ENCODE measurements around the gene PPP4R4.
"Not testable (repeated sequence)": the region's sequence is repeated elsewhere in the genome, so short reads cannot be mapped to it uniquely, and the experiment has no call there.

PPP4R4 gene

GRCh38 chr14:94136575-94137331 is 37.4 kb upstream of the PPP4R4 start:
- H3K27me3 ChIP-seq (ENCODE audit: control insufficient read depth, insufficient read depth, low read length), result no peaks in the 10 kb centered on the region
- H3K36me3 ChIP-seq (ENCODE audit: control insufficient read depth, insufficient read depth, low read length), result no peaks in the 10 kb centered on the region
- H3K4me1 ChIP-seq (ENCODE audit: control insufficient read depth, insufficient read depth, low read length), result no peaks in the 10 kb centered on the region
- no peak overlapping the region for H3K27ac ChIP-seq (ENCODE audit: low read depth, low read length)
- no peak overlapping the region for H3K4me3 ChIP-seq (ENCODE audit: low read length)
- H3K9ac ChIP-seq (ENCODE audit: low read length), result no peak overlapping the region

- H3K36me3 ChIP-seq (ENCODE audit: control insufficient read depth, insufficient read depth, low read length), result no peaks in the 10 kb centered on the region
- H3K27ac ChIP-seq (ENCODE audit: low read depth, low read length), result no peak overlapping the region
- no peak overlapping the region for H3K9ac ChIP-seq (ENCODE audit: low read length)
- H3K4me1 ChIP-seq (ENCODE audit: control insufficient read depth, insufficient read depth, low read length), result no peaks in the 10 kb centered on the region
- no peaks in the 10 kb centered on the region for H3K27me3 ChIP-seq (ENCODE audit: control insufficient read depth, insufficient read depth, low read length)
- no peak overlapping the region for H3K4me3 ChIP-seq (ENCODE audit: low read length)
These were observed 35.9 kb upstream of the PPP4R4 start for GRCh38 chr14:94138251-94138650.

- H3K9ac ChIP-seq (ENCODE audit: low read length), result no peak overlapping the region
- no peak overlapping the region for H3K27ac ChIP-seq (ENCODE audit: low read depth, low read length)
- H3K4me1 ChIP-seq (ENCODE audit: control insufficient read depth, insufficient read depth, low read length), result no peaks in the 10 kb centered on the region
- no peaks in the 10 kb centered on the region for H3K36me3 ChIP-seq (ENCODE audit: control insufficient read depth, insufficient read depth, low read length)
- H3K4me3 ChIP-seq (ENCODE audit: low read length), result no peak overlapping the region
- H3K27me3 ChIP-seq (ENCODE audit: control insufficient read depth, insufficient read depth, low read length), result no peaks in the 10 kb centered on the region
These were observed 35.1 kb upstream of the PPP4R4 start for GRCh38 chr14:94139006-94139405.

- Histone ChIP-seq H3K27ac (ENCODE audit: low read depth, low read length) (no peak overlapping the region), H3K27me3 (ENCODE audit: control insufficient read depth, insufficient read depth, low read length) (no peaks in the 10 kb centered on the region), H3K9ac (ENCODE audit: low read length) (no peak overlapping the region), H3K4me3 (ENCODE audit: low read length) (no peak overlapping the region), H3K36me3 (ENCODE audit: control insufficient read depth, insufficient read depth, low read length) (no peaks in the 10 kb centered on the region), H3K4me1 (ENCODE audit: control insufficient read depth, insufficient read depth, low read length) (no peaks in the 10 kb centered on the region)
These were observed 34.7 kb upstream of the PPP4R4 start for GRCh38 chr14:94139421-94139820.

- no peaks in the 10 kb centered on the region for H3K4me1 ChIP-seq (ENCODE audit: control insufficient read depth, insufficient read depth, low read length)
- no peak overlapping the region for H3K27ac ChIP-seq (ENCODE audit: low read depth, low read length)
- no peaks in the 10 kb centered on the region for H3K36me3 ChIP-seq (ENCODE audit: control insufficient read depth, insufficient read depth, low read length)
- H3K27me3 ChIP-seq (ENCODE audit: control insufficient read depth, insufficient read depth, low read length), result no peaks in the 10 kb centered on the region
- no peak overlapping the region for H3K9ac ChIP-seq (ENCODE audit: low read length)
- H3K4me3 ChIP-seq (ENCODE audit: low read length), result no peak overlapping the region
These were observed 31.9 kb upstream of the PPP4R4 start for GRCh38 chr14:94142247-94142646.

GRCh38 chr14:94142836-94143235 is 31.3 kb upstream of the PPP4R4 start:
- Histone ChIP-seq H3K9ac (ENCODE audit: low read length) (no peak overlapping the region), H3K4me3 (ENCODE audit: low read length) (no peak overlapping the region), H3K4me1 (ENCODE audit: control insufficient read depth, insufficient read depth, low read length) (no peaks in the 10 kb centered on the region), H3K36me3 (ENCODE audit: control insufficient read depth, insufficient read depth, low read length) (no peaks in the 10 kb centered on the region), H3K27ac (ENCODE audit: low read depth, low read length) (no peak overlapping the region), H3K27me3 (ENCODE audit: control insufficient read depth, insufficient read depth, low read length) (no peaks in the 10 kb centered on the region)

- H3K9ac ChIP-seq (ENCODE audit: low read length), result no peak overlapping the region
- H3K27ac ChIP-seq (ENCODE audit: low read depth, low read length), result no peak overlapping the region
- no peak overlapping the region for H3K4me3 ChIP-seq (ENCODE audit: low read length)
- H3K36me3 ChIP-seq (ENCODE audit: control insufficient read depth, insufficient read depth, low read length), result no peaks in the 10 kb centered on the region
- no peaks in the 10 kb centered on the region for H3K27me3 ChIP-seq (ENCODE audit: control insufficient read depth, insufficient read depth, low read length)
- H3K4me1 ChIP-seq (ENCODE audit: control insufficient read depth, insufficient read depth, low read length), result no peaks in the 10 kb centered on the region
These were observed 30.9 kb upstream of the PPP4R4 start for GRCh38 chr14:94143239-94143638.

GRCh38 chr14:94143711-94144110 is 30.4 kb upstream of the PPP4R4 start:
- H3K27ac ChIP-seq (ENCODE audit: low read depth, low read length), result no peak overlapping the region
- H3K4me3 ChIP-seq (ENCODE audit: low read length), result no peak overlapping the region
- no peaks in the 10 kb centered on the region for H3K4me1 ChIP-seq (ENCODE audit: control insufficient read depth, insufficient read depth, low read length)
- no peaks in the 10 kb centered on the region for H3K36me3 ChIP-seq (ENCODE audit: control insufficient read depth, insufficient read depth, low read length)
- no peak overlapping the region for H3K9ac ChIP-seq (ENCODE audit: low read length)
- no peaks in the 10 kb centered on the region for H3K27me3 ChIP-seq (ENCODE audit: control insufficient read depth, insufficient read depth, low read length)

- Histone ChIP-seq H3K4me3 (ENCODE audit: low read length) (no peak overlapping the region), H3K27me3 (ENCODE audit: control insufficient read depth, insufficient read depth, low read length) (no peaks in the 10 kb centered on the region), H3K36me3 (ENCODE audit: control insufficient read depth, insufficient read depth, low read length) (no peaks in the 10 kb centered on the region), H3K27ac (ENCODE audit: low read depth, low read length) (no peak overlapping the region), H3K4me1 (ENCODE audit: control insufficient read depth, insufficient read depth, low read length) (no peaks in the 10 kb centered on the region), H3K9ac (ENCODE audit: low read length) (no peak overlapping the region)
These were observed 29.4 kb upstream of the PPP4R4 start for GRCh38 chr14:94144765-94145164.

- H3K36me3 ChIP-seq (ENCODE audit: control insufficient read depth, insufficient read depth, low read length), result no peaks in the 10 kb centered on the region
- H3K9ac ChIP-seq (ENCODE audit: low read length), result no peak overlapping the region
- H3K27me3 ChIP-seq (ENCODE audit: control insufficient read depth, insufficient read depth, low read length), result no peaks in the 10 kb centered on the region
- no peak overlapping the region for H3K27ac ChIP-seq (ENCODE audit: low read depth, low read length)
- no peak overlapping the region for H3K4me3 ChIP-seq (ENCODE audit: low read length)
- no peaks in the 10 kb centered on the region for H3K4me1 ChIP-seq (ENCODE audit: control insufficient read depth, insufficient read depth, low read length)
These were observed 28.1 kb upstream of the PPP4R4 start for GRCh38 chr14:94145902-94146527.

GRCh38 chr14:94152676-94153075 is 21.4 kb upstream of the PPP4R4 start:
- no peak overlapping the region for H3K27ac ChIP-seq (ENCODE audit: low read depth, low read length)
- no peaks in the 10 kb centered on the region for H3K36me3 ChIP-seq (ENCODE audit: control insufficient read depth, insufficient read depth, low read length)

GRCh38 chr14:94153750-94154342 is 20.3 kb upstream of the PPP4R4 start:
- Histone ChIP-seq H3K9ac (ENCODE audit: low read length) (no peak overlapping the region), H3K4me1 (ENCODE audit: control insufficient read depth, insufficient read depth, low read length) (no peaks in the 10 kb centered on the region), H3K27me3 (ENCODE audit: control insufficient read depth, insufficient read depth, low read length) (no peaks in the 10 kb centered on the region), H3K36me3 (ENCODE audit: control insufficient read depth, insufficient read depth, low read length) (no peaks in the 10 kb centered on the region), H3K27ac (ENCODE audit: low read depth, low read length) (no peak overlapping the region), H3K4me3 (ENCODE audit: low read length) (no peak overlapping the region)

More at GRCh38 chr14:94152676-94153075, 21.4 kb upstream of the PPP4R4 start:
- Histone ChIP-seq H3K4me3 (ENCODE audit: low read length) (no peak overlapping the region), H3K4me1 (ENCODE audit: control insufficient read depth, insufficient read depth, low read length) (no peaks in the 10 kb centered on the region), H3K9ac (ENCODE audit: low read length) (no peak overlapping the region), H3K27me3 (ENCODE audit: control insufficient read depth, insufficient read depth, low read length) (no peaks in the 10 kb centered on the region)

- H3K27me3 ChIP-seq (ENCODE audit: control insufficient read depth, insufficient read depth, low read length); H3K36me3 ChIP-seq (ENCODE audit: control insufficient read depth, insufficient read depth, low read length); H3K9ac ChIP-seq (ENCODE audit: low read length); H3K4me1 ChIP-seq (ENCODE audit: control insufficient read depth, insufficient read depth, low read length); H3K4me3 ChIP-seq (ENCODE audit: low read length); H3K27ac ChIP-seq (ENCODE audit: low read depth, low read length): not testable (repeated sequence)
These were observed 18.0 kb upstream of the PPP4R4 start for GRCh38 chr14:94156143-94156542.
